Duodenal mucosa (tissue), 2 donors: ENCODE measurements around the gene WHRN.

Experiments
- H3K27ac ChIP-seq: one replicate; pipeline ENCODE4 v1.7.0; 2013; ENCODE audit warnings: low read depth, low read length
- H3K27me3 ChIP-seq, 2 donors: one replicate each; pipeline ENCODE4 v1.7.0; 2013; ENCODE audit warnings: low read length in 2 of 2, control low read depth in 1 of 2; ENCODE audit not compliant: insufficient read depth in 2 of 2, control insufficient read depth in 1 of 2
- H3K36me3 ChIP-seq, 2 donors: one replicate each; pipeline ENCODE4 v1.7.0; 2013; ENCODE audit warnings: low read length in 2 of 2, control low read depth in 1 of 2; ENCODE audit not compliant: insufficient read depth in 2 of 2, control insufficient read depth in 1 of 2
- H3K4me1 ChIP-seq, 2 donors: one replicate each; pipeline ENCODE4 v1.7.0; 2013; ENCODE audit warnings: low read length in 2 of 2, control low read depth in 1 of 2; ENCODE audit not compliant: insufficient read depth in 2 of 2, control insufficient read depth in 1 of 2
- H3K4me3 ChIP-seq, 2 donors: one replicate each; pipeline ENCODE4 v1.7.0; 2013; ENCODE audit warnings: low read length in 2 of 2, low read depth in 1 of 2
- H3K9ac ChIP-seq, 2 donors: one replicate each; pipeline ENCODE4 v1.7.0; 2013; ENCODE audit warnings: low read length in 2 of 2, low read depth in 1 of 2
- H3K9me3 ChIP-seq, 2 donors: one replicate each; pipeline ENCODE4 v1.7.0; 2013; ENCODE audit warnings: low read length in 2 of 2, control low read depth in 1 of 2; ENCODE audit not compliant: control insufficient read depth in 1 of 2

The WHRN gene

DNA sequence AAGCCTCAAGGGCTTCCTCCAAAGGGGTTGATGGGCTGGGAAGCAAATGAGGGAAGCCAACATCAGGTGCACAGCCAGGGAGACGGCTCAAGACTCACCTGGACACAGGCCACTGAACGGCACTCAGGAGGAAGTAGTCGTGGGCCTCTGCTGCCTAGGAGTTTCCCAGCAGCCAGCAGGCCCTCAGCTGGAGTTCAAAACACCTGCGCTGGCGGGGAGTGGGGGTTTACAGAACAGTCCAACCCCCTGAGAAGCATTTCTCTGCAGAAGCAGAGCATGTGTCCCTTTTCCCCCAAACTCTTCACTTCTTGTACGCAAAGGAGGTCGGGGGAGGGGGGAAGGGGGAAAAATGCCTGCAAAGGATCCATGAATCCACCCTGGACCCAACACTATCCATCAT is 2.3 kb downstream of the WHRN start:
- H3K27ac ChIP-seq = no peak overlapping the region
- H3K9ac ChIP-seq = no peak overlapping the region
- peak overlapping the region; percentile 69 to 71 for H3K4me3 ChIP-seq
- no peaks in the 10 kb centered on the region for H3K36me3 ChIP-seq
- peaks cover 29 to 34% of the 10 kb centered on the region in 2 donors for H3K4me1 ChIP-seq
- H3K27me3 ChIP-seq = no peaks in the 10 kb centered on the region
- no peaks in the 10 kb centered on the region for H3K9me3 ChIP-seq

DNA sequence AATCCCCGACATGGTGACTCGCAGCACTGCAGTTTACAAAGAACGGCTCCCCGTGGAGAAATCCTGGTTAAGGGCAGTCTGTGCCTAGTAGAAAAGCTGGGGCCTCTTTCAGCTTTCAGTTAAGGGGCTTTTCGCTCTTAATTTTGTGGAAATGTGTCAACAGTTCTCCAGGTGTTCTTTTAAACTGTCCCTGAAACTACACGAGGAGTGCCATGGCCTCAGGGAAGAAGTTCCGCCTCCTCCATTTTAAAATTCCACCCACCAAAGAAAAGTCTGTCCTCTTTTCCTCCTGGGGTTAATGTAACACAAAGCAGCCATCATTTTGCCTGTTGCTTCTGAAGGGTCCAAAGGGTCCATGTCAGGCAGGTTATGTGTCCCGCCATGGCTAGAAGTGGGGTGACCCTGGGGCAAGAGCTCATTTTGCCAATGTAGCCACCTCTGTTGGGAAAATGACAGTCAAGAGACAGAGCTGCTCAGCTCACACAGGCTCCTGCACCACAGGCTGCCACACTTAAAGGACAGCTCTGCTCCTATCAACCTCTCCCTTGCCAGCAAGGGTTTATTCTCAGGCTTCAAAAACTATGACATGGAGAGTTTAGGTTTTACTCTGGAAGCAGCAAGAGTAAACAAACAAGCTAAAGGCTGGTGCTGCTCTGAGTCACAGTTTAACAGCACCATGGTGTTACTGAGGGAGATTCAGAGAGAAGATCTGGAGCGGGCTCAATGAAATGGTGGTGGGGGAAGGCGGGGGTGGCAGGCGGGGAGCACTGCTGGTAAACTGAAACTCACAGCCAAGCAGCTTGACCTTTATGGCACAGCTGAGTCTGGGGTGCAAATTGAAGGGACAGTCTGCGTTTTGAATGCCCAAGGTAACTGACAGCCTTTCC is 3.2 kb downstream of the WHRN start:
- H3K27me3 ChIP-seq = no peaks in the 10 kb centered on the region
- H3K4me1 ChIP-seq = peaks cover 29 to 34% of the 10 kb centered on the region in 2 donors
- no peaks in the 10 kb centered on the region for H3K9me3 ChIP-seq
- H3K9ac ChIP-seq = peak overlapping the region; percentile 44 to 48
- peak overlapping the region; percentile 7 for H3K27ac ChIP-seq
- H3K36me3 ChIP-seq = no peaks in the 10 kb centered on the region
- peak overlapping the region; percentile 48 to 71 for H3K4me3 ChIP-seq

DNA sequence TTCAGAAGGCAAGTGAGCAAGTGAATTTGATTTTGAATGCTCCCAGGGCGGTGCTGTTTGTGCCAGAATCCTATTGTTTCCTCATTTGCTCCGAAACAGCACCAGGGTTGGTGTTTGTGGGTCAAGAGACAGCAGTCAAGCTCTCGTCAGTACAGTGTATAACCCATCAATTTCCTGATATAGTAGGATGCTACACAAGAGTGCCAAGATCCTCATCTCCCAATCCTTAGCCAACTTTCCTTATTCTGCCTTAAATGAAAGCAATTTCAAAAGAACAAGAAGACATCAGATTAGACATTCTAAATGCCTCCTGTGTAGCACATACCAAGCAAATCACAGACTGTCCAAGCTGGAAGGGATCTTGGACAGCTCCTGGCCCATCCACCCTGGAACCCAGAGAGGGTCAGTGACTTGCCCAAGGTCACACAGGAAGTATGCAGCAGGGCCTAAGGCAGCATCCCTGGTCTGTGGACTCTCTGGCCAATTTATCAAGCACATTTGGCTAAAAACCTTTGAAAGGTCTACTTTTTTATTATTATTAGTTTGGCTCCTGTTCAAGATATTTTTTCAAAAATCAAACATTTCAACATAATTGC is 4.5 kb downstream of the WHRN start:
- Histone ChIP-seq H3K4me1 (peaks cover 25 to 31% of the 10 kb centered on the region in 2 donors), H3K9ac (no peak overlapping the region), H3K27ac (no peak overlapping the region)

DNA sequence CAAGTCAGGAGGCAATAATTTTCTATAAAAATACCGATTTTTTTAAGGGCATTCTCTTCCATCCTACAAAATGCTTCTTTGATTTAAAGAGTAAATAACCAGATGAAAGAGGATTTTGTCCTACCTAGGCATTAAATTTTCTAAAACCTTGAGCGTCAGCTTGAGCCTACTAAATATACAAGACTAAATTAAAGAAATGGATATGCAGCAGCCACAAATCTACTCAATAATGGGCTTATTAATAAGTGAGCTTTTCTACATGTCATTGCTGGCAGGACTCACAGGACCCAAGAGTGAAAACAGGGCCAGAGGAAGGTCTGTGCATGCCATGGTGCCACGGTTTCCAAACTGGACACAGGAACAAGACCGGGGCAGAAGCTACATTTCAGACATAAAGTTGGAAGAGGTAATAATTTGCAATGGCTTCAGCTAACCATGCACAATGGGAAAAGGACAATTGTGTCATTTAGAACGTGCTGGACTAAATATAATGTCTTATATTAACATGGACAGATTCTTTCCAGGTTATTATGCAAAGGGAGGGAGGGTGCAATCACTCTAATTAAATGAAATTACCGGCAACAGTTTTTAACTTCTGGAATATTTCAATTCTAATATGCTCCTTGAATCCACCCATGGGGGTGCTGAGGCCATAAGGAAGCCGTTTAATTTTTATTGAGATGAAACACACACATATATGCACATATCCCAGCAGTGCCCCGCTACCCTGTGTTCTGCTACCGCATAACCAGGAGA is 5.2 kb downstream of the WHRN start:
- H3K36me3 ChIP-seq = no peaks in the 10 kb centered on the region
- peaks cover 23 to 29% of the 10 kb centered on the region in 2 donors for H3K4me1 ChIP-seq
- no peaks in the 10 kb centered on the region for H3K27me3 ChIP-seq
- no peak overlapping the region for H3K9ac ChIP-seq
- no peaks in the 10 kb centered on the region for H3K9me3 ChIP-seq
- peak overlapping the region in 1 of 2 donors; percentile 6 for H3K4me3 ChIP-seq
- no peak overlapping the region for H3K27ac ChIP-seq

More for the DNA sequence above, 4.5 kb downstream of the WHRN start:
- H3K4me3 ChIP-seq = peak overlapping the region in 1 of 2 donors; percentile 6
- no peaks in the 10 kb centered on the region for H3K36me3 ChIP-seq
- no peaks in the 10 kb centered on the region for H3K27me3 ChIP-seq
- H3K9me3 ChIP-seq = no peaks in the 10 kb centered on the region

DNA sequence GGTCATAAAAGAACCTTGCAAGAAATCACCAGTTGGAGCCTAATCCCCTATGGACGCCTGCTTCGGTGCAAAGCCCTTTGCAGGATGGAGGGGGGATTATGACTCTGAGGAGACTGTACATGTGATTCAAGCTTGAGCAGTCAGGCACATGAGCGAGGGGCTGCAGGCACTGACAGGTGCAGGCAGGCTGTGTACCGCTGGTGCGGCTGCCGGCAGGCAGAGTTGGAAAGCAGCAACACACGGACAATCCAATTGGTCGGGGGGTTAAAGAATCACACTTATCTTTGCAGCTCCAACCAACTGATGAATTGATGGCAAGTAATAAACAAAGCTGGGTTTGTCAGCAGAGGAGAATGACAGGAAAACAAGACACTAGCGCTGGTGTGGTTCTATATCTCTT is 5.7 kb downstream of the WHRN start:
- Histone ChIP-seq H3K9ac (no peak overlapping the region), H3K4me1 (peaks cover 23 to 29% of the 10 kb centered on the region in 2 donors), H3K27ac (no peak overlapping the region), H3K9me3 (no peaks in the 10 kb centered on the region), H3K36me3 (no peaks in the 10 kb centered on the region), H3K27me3 (no peaks in the 10 kb centered on the region), H3K4me3 (no peak overlapping the region)

DNA sequence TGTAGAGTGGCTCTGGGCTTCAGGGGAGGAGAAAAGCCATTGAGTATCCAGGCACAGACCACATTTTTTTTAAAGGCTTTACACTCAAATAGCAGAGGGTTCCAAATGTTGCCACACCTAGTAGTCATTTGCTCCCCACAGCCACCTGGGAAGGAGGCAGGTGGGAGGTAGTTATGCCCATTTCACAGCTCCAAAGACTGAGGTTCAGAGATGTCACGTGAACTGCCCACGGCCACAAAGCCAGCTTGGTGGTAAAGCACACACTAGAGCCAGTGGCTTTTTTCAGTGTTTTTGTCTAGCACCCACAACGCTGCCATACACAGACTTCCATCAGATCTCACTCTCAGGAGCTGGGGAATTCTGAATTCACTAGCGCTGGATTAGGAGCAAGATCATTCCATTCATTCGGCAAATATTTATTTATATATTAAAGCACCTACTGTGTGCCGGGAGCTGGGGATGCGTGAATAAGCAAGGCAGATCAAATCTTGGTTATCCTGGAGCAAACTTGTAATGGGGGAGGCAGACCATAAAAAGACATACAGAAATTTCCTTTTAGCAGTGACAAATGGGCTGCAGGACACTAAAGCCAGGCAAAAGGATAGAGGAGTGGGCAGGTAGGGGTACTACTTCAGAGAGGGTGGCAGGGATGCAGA is 7.4 kb downstream of the WHRN start:
- H3K9ac ChIP-seq = no peak overlapping the region
- no peak overlapping the region for H3K4me3 ChIP-seq
- H3K4me1 ChIP-seq = peaks cover 9 to 24% of the 10 kb centered on the region in 2 donors
- no peaks in the 10 kb centered on the region for H3K36me3 ChIP-seq
- H3K27me3 ChIP-seq = no peaks in the 10 kb centered on the region
- no peak overlapping the region for H3K27ac ChIP-seq
- H3K9me3 ChIP-seq = no peaks in the 10 kb centered on the region

DNA sequence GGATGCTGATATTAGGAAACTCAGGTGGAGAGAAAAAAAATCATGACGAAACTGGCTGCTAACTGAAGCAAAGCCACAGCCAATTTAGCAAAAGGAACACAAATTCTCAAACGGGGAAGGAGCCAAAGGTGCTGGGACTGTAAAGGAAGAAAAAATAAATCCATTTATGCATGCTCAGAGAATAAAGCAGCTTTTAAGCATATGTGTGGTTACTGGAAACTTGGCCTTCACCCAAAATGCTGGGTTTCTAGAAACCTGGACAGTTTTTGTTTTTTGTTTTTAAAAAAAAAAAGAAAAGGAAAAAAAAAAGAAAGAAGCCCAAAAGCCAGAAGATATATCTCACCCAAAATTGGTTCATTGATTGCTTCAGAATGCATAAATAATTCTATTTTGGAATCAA is 8.0 kb downstream of the WHRN start:
- Histone ChIP-seq H3K27ac (no peak overlapping the region), H3K9me3 (no peaks in the 10 kb centered on the region), H3K4me3 (no peak overlapping the region), H3K9ac (no peak overlapping the region), H3K27me3 (no peaks in the 10 kb centered on the region), H3K4me1 (peaks cover 4 to 20% of the 10 kb centered on the region in 2 donors), H3K36me3 (no peaks in the 10 kb centered on the region)

DNA sequence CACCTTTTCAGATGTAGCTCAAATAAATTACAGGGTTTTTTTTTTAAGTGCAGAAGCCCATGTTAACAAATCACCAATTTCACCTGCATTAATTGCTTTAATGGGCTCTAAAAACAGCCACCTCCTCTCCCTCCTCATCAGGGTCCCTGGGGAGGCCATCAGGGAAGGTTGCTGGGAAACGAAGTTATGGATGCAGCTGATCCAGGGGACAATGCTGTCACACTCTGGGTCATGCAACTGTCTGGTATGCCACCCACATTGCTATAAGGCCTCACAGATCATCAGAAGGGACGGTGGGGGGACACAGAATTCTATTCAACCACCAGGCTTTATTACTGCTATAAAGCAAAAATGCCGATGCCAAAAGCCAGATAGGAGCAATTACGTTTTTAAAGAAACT is 9.3 kb downstream of the WHRN start:
- Histone ChIP-seq H3K9ac (no peak overlapping the region), H3K27me3 (no peaks in the 10 kb centered on the region), H3K4me3 (no peak overlapping the region), H3K9me3 (no peaks in the 10 kb centered on the region), H3K4me1 (peaks cover 0 to 12% of the 10 kb centered on the region in 2 donors), H3K27ac (no peak overlapping the region), H3K36me3 (no peaks in the 10 kb centered on the region)

DNA sequence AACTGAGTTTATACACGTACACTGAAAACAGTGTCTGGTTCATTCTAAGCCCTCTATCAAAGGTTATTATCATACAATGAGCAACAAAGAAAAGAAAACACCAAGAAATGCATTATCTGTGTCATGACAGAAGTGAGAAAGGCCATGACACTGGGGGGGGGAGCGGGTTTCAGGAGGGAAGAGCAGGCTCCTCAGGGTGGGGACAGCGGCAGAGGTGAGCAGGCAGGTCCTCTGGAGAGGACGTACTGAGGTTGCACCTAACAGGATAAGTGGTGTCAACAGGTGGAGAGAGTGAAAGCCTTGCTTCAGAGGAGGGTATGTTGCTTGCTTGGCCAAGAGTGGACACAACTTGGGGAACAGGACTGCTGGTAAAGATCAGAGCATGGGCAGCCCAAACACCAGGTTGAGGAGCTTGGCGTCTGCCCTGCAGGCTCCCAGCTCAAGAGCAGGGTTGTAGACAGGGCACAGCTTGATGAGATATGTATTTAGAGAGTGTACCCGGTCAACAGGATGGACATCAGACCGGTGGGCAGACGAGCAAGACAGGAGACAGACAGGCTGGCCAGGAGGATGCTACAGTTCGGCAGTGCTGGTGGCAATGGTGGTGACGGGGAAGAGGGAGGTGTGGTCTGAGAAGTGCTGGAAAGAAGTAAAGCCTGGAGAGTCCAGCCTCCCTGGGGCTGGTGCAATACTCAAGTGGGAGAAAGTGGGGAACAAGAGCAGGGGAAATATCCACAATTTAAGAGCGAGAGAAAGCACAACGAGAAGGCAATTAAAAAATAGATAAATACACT is 10.3 kb downstream of the WHRN start:
- Histone ChIP-seq H3K4me1 (peaks cover 0 to 6% of the 10 kb centered on the region in 2 donors), H3K27ac (no peak overlapping the region), H3K9ac (no peak overlapping the region), H3K9me3 (no peaks in the 10 kb centered on the region), H3K4me3 (no peak overlapping the region), H3K36me3 (no peaks in the 10 kb centered on the region), H3K27me3 (no peaks in the 10 kb centered on the region)
